H1 (cell line): Measurements from ENCODE around the gene GNAQ.

ENCODE experiments used
- CHD1 ChIP-seq: IDR thresholded peaks from 2 replicates; pipeline ENCODE4 v1.6.1; 2012; ENCODE audit warnings: low read depth, low read length, improper control_type of control experiment
- EP300 ChIP-seq, 2 experiments: IDR thresholded peaks; 1 replicate in 1 of 2; 2 replicates in 1 of 2; pipeline ENCODE4 v1.6.1; 2011 to 2012; ENCODE audit warnings: low read depth in 2 of 2, low read length in 2 of 2, mild to moderate bottlenecking in 2 of 2, borderline replicate concordance in 1 of 2, inconsistent platforms in 1 of 2, moderate library complexity in 1 of 2
- EZH2 ChIP-seq: fragments of 200-600 bp; sonication (generic); IDR thresholded peaks from 2 replicates; pipeline ENCODE4 v1.7.1; 2012; ENCODE audit warnings: low read depth, mild to moderate bottlenecking, moderate library complexity, low read length, inconsistent platforms; ENCODE audit not compliant: severe bottlenecking
- HDAC6 ChIP-seq: IDR thresholded peaks from one replicate; pipeline ENCODE4 v1.7.1; 2012; ENCODE audit warnings: low read depth, mild to moderate bottlenecking, inconsistent platforms, low read length, moderate library complexity
- KDM5A ChIP-seq: fragments of 200-600 bp; IDR thresholded peaks from 2 replicates; pipeline ENCODE4 v1.7.1; 2012; ENCODE audit warnings: mild to moderate bottlenecking, low read length, inconsistent platforms, mixed read lengths
- PHF8 ChIP-seq: fragments of 200-600 bp; sonication (generic); conservative IDR thresholded peaks from 2 replicates; pipeline ENCODE4 v1.7.1; 2012; ENCODE audit warnings: low read depth, mild to moderate bottlenecking, inconsistent platforms, low read length, moderate library complexity
- POLR2A ChIP-seq, 2 experiments: IDR thresholded peaks; 1 replicate in 1 of 2; 2 replicates in 1 of 2; pipeline ENCODE4 v1.6.1; 2011; ENCODE audit warnings: low read depth in 2 of 2, low read length in 2 of 2, mild to moderate bottlenecking in 2 of 2; ENCODE audit errors: control extremely low read depth in 1 of 2
- RXRA ChIP-seq: IDR thresholded peaks from 2 replicates; pipeline ENCODE4 v1.6.1; 2011; ENCODE audit warnings: low read depth, mild to moderate bottlenecking, low read length, moderate library complexity; ENCODE audit not compliant: insufficient read depth
- SIN3A ChIP-seq, 2 experiments: IDR thresholded peaks in 1 of 2; conservative IDR thresholded peaks in 1 of 2; 2 replicates each; pipeline ENCODE4 v1.6.1; 2011 to 2012; ENCODE audit warnings: low read length in 2 of 2, improper control_type of control experiment in 1 of 2, low read depth in 1 of 2, mild to moderate bottlenecking in 1 of 2
- SIRT6 ChIP-seq: IDR thresholded peaks from one replicate; pipeline ENCODE4 v1.7.1; 2012; ENCODE audit warnings: low read length, inconsistent platforms
- TAF1 ChIP-seq: IDR thresholded peaks from 2 replicates; pipeline ENCODE4 v1.6.1; 2011; ENCODE audit warnings: mild to moderate bottlenecking, low read depth, low read length
- TF ChIP-seq, protein P1 (sequence below): IDR thresholded peaks from 2 replicates; pipeline ENCODE4 v1.6.1; 2012; ENCODE audit warnings: inconsistent platforms

DNA sequence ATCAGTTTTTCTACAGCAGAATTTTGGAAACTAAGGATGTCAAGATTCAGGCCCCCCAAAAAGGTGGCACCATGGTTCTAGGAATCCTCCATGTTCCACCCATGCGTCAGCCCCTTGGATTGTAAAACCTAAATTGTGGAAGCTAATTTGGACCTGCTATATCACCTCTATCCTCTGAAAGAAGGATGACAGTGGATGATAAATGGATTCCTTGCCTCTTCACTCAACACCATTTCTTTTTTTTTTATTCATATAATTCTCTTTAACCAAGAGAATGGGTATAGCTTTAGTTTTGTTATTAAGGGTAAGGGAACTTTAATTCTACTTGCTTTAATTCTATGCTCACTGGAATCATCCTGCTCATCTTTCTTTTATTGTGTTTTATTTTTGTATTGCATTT is 71.8 kb downstream of the GNAQ start:
- TF ChIP-seq TAF1 (no peak), KDM5A (no peak), PHF8 (no peak), CHD1 (no peak), EZH2 (no peak), POLR2A (IDR thresholded peaks at IDR 0.05; ENCODE audit: control extremely low read depth in 1 of 2, low read depth in 2 of 2, low read length in 2 of 2) (no peak), SIRT6 (no peak), RXRA (no peak), EP300 (IDR thresholded peaks at IDR 0.05; ENCODE audit: borderline replicate concordance in 1 of 2, low read depth in 2 of 2, low read length in 2 of 2) (no peak), SIN3A (conservative IDR thresholded peaks at IDR 0.05 in 1 of 2, IDR thresholded peaks at IDR 0.05 in 1 of 2; ENCODE audit: low read depth in 1 of 2, low read length in 2 of 2) (no peak), HDAC6 (no peak)
- TF ChIP-seq, protein P1, sequence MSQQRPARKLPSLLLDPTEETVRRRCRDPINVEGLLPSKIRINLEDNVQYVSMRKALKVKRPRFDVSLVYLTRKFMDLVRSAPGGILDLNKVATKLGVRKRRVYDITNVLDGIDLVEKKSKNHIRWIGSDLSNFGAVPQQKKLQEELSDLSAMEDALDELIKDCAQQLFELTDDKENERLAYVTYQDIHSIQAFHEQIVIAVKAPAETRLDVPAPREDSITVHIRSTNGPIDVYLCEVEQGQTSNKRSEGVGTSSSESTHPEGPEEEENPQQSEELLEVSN = no peak
